A549 (cell line): Measurements from ENCODE around the gene AKAP9. TPM values are rescaled to one million over a fixed set of nuclear protein-coding genes. Genes with fewer than 3 reads are reported as not detected.
"Not testable (repeated sequence)": the region's sequence is repeated elsewhere in the genome, so short reads cannot be mapped to it uniquely, and the experiment has no call there.

Experiments used
- ATAC-seq, 2 experiments: fragments of 200-7000 bp in 1 of 2; fragments of >200 bp in 1 of 2; cut with Nextera tagmentation in 1 of 2; cut with Tn5 transposase in 1 of 2; 3 replicates each; pipeline versions ENCODE4 v1.8.0 to v1.9.1; 2018 to 2020; ENCODE audit warnings: mild to moderate bottlenecking in 1 of 2, moderate library complexity in 1 of 2
- CTCF ChIA-PET: fragments of 300-600 bp; sonication (Branson Sonifier 250); formaldehyde crosslinking; extraction: SDS; loops from one replicate; lab custom pipeline; 2021; ENCODE audit warnings: antibody characterized with exemption, inconsistent platforms; lab: Yijun Ruan, JAX
- POLR2A ChIA-PET: fragments of 350-600 bp; formaldehyde crosslinking; extraction: SDS; loops from one replicate; lab custom pipeline; 2021; ENCODE audit warnings: antibody characterized with exemption, inconsistent platforms; lab: Yijun Ruan, JAX
- DNase-seq, 2 experiments: peaks; one replicate each; pipeline versions ENCODE4 v3.0.0 to v3.0.0-alpha.2; 2011 to 2016; ENCODE audit warnings: low read depth in 1 of 2, low spot score in 1 of 2
- FAIRE-seq: peaks from 2 replicates; lab custom pipeline; 2011; peaks lifted over from hg19 to GRCh38; lab: Jason Lieb, UNC
- H3K27ac ChIP-seq, 2 experiments: fragments of >200 bp; sonication (Bioruptor Twin); formaldehyde crosslinking; 3 replicates each; pipeline ENCODE4 v1.5.1; 2016 to 2017
- H3K4me1 ChIP-seq: fragments of >200 bp; sonication (Bioruptor Twin); formaldehyde crosslinking; 3 replicates; pipeline ENCODE4 v1.6.1; 2016
- H3K4me2 ChIP-seq: fragments of >200 bp; sonication (Bioruptor Twin); formaldehyde crosslinking; 3 replicates; pipeline ENCODE4 v1.6.1; 2016
- H3K4me3 ChIP-seq: fragments of >200 bp; sonication (Bioruptor Twin); formaldehyde crosslinking; 3 replicates; pipeline ENCODE4 v1.5.1; 2016
- H3K9me3 ChIP-seq: fragments of >200 bp; sonication (Bioruptor Twin); formaldehyde crosslinking; 3 replicates; pipeline ENCODE4 v1.6.1; 2016
- CBX2 ChIP-seq: fragments of 200-600 bp; sonication (generic); IDR thresholded peaks from 2 replicates; pipeline ENCODE4 v1.6.1; 2016; ENCODE audit warnings: low read depth, mild to moderate bottlenecking, borderline replicate concordance
- FOSL2 ChIP-seq, 2 experiments: fragments of 450-650 bp in 1 of 2; fragments of >200 bp in 1 of 2; sonication (Bioruptor Twin) in 1 of 2; formaldehyde crosslinking; IDR thresholded peaks; 2 replicates each; pipeline versions ENCODE4 v1.5.0 to v1.6.1; 2016 to 2020; ENCODE audit warnings: mild to moderate bottlenecking in 1 of 2, moderate library complexity in 1 of 2
- HDAC2 ChIP-seq: fragments of 200-600 bp; sonication (generic); IDR thresholded peaks from 2 replicates; pipeline ENCODE4 v1.6.1; 2016
- HEYL ChIP-seq: fragments of 250-450 bp; sonication (Bioruptor Pico); IDR thresholded peaks from 2 replicates; pipeline ENCODE4 v1.8.0; 2021; ENCODE audit warnings: mild to moderate bottlenecking, moderate library complexity
- MAZ ChIP-seq: fragments of 150-350 bp; IDR thresholded peaks from 2 replicates; pipeline ENCODE4 v1.6.1; 2014; ENCODE audit warnings: antibody characterized with exemption, low read depth, low read length, borderline replicate concordance
- MYC ChIP-seq: IDR thresholded peaks from 2 replicates; pipeline ENCODE4 v1.6.1; 2012; ENCODE audit warnings: mild to moderate bottlenecking, inconsistent platforms, low read length, improper control_type of control experiment, borderline replicate concordance
- NPAS2 ChIP-seq: fragments of 250-450 bp; sonication (Bioruptor Pico); IDR thresholded peaks from 2 replicates; pipeline ENCODE4 v1.8.0; 2022; ENCODE audit warnings: mild to moderate bottlenecking, moderate library complexity, borderline replicate concordance
- NR3C1 ChIP-seq: fragments of >200 bp; sonication (Bioruptor Twin); formaldehyde crosslinking; IDR thresholded peaks from 3 replicates; pipeline ENCODE4 v1.6.1; 2017
- RARB ChIP-seq: fragments of 250-450 bp; sonication (Bioruptor Pico); IDR thresholded peaks from 2 replicates; pipeline ENCODE4 v1.8.0; 2021; ENCODE audit warnings: mild to moderate bottlenecking, moderate library complexity
- ZFP36 ChIP-seq: fragments of 450-650 bp; IDR thresholded peaks from 2 replicates; pipeline ENCODE4 v1.6.1; 2014; ENCODE audit warnings: borderline replicate concordance; ENCODE audit not compliant: partially characterized antibody
- ZNF302 ChIP-seq: fragments of 250-450 bp; sonication (Bioruptor Pico); IDR thresholded peaks from 2 replicates; pipeline ENCODE4 v1.9.0; 2021; ENCODE audit warnings: inconsistent platforms, mild to moderate bottlenecking, moderate library complexity
- WGBS: methylation state at CpG from one replicate; pipeline ENCODE4 v1.1.6; 2017; ENCODE audit errors: missing lambda C conversion rate; 5-methylcytosine and 5-hydroxymethylcytosine counted together
- polyA plus RNA-seq, 4 experiments: library from polyadenylated mRNA; depleted of rRNA in 3 of 4; stranded (reverse); fragments of >200 nt; fragmentation: RNase III in 1 of 4; extraction: RNeasy Plus Mini Kit Qiagen cat#74134 plus additional on column Dnase treatment in 1 of 4; gene quantifications; 2 replicates in 3 of 4; 3 replicates in 1 of 4; pipeline ENCODE4 v1.2.3, GENCODE V29; 2011 to 2017
- TF ChIP-seq, protein P1 (sequence below): fragments of 150-350 bp; IDR thresholded peaks from 2 replicates; pipeline ENCODE4 v1.6.1; 2014; ENCODE audit warnings: low read depth, mild to moderate bottlenecking, low read length
- TF ChIP-seq, protein P2 (sequence below): IDR thresholded peaks from 2 replicates; pipeline ENCODE4 v1.6.1; 2012
- TF ChIP-seq, protein P3 (sequence below): fragments of >200 bp; sonication (Bioruptor Twin); formaldehyde crosslinking; IDR thresholded peaks from 2 replicates; pipeline ENCODE4 v1.6.1; 2016
- TF ChIP-seq, protein P4 (sequence below): fragments of 250-450 bp; sonication (Bioruptor Pico); IDR thresholded peaks from 2 replicates; pipeline ENCODE4 v1.5.0; 2021; ENCODE audit warnings: mild to moderate bottlenecking, moderate library complexity, borderline replicate concordance

AKAP9 gene
- polyA plus RNA-seq, 2 of the 4 experiments (the other 2 are of a cell fraction): 11.7 to 32.3 TPM

DNA sequence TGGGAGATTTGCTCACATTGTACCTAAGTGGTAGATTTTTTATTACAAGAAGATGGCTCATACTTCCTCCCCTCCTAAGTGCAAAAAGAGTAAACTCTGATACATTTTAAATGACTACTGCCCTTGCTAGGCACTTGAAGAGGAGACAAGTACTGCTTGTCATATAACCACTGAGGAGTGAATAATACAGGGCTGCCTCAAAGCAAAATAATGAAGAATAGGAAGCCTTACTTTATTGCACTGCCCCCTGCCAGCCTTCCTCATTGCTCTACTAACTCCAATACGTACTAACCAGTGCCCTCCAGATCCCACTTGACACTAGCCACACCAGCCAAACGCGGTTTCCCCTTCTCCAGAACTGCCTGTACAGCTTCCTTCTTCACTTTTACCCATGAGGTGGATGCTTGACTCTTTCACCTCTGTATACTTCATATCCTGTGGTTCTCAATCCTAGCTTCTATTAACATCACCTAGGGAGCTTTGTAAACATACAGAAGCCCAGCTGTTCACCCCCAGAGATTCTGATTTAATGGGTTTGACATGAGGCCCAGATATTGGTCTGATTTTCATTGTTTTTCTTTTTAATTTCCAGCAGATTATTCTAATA, 48.5 kb upstream of the AKAP9 start (continued):
- TF ChIP-seq, protein P1, sequence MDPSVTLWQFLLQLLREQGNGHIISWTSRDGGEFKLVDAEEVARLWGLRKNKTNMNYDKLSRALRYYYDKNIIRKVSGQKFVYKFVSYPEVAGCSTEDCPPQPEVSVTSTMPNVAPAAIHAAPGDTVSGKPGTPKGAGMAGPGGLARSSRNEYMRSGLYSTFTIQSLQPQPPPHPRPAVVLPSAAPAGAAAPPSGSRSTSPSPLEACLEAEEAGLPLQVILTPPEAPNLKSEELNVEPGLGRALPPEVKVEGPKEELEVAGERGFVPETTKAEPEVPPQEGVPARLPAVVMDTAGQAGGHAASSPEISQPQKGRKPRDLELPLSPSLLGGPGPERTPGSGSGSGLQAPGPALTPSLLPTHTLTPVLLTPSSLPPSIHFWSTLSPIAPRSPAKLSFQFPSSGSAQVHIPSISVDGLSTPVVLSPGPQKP: no peak
- TF ChIP-seq ZFP36 (no peak), MAZ (no peak), MYC (no peak)
- TF ChIP-seq, protein P2, sequence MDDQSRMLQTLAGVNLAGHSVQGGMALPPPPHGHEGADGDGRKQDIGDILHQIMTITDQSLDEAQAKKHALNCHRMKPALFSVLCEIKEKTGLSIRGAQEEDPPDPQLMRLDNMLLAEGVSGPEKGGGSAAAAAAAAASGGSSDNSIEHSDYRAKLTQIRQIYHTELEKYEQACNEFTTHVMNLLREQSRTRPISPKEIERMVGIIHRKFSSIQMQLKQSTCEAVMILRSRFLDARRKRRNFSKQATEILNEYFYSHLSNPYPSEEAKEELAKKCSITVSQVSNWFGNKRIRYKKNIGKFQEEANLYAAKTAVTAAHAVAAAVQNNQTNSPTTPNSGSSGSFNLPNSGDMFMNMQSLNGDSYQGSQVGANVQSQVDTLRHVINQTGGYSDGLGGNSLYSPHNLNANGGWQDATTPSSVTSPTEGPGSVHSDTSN: no peak
- TF ChIP-seq, protein P3, sequence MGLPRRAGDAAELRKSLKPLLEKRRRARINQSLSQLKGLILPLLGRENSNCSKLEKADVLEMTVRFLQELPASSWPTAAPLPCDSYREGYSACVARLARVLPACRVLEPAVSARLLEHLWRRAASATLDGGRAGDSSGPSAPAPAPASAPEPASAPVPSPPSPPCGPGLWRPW: no peak

DNA sequence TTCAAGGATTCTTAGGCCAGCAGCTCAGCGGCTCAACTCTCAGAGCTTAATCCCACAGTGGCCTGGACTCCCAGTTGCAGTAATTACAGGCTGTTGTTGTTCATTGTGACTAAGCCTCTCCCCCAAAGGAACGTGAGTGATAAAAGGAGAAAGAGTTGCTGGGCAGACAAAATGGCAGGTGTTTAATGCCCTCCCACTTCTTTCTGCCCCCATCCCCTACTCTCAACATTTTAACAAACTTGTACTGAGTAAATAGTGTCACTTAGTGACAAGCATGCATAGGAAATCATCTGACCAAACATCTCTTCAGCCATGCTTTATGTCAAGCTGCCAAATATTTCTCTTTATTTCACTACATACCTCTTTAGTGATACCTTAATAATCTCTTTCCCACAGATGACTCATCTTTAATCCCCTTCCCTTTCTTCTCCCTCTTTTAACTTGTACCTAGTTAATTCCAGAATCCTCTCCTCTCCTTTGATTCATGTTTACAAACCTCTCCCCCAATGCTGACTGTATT, 47.8 kb upstream of the AKAP9 start:
- Histone ChIP-seq H3K27ac (no peak overlapping the region), H3K4me2 (no peak overlapping the region), H3K4me1 (no peaks in the 10 kb centered on the region), H3K9me3 (no peaks in the 10 kb centered on the region), H3K4me3 (no peak overlapping the region)
- ChIA-PET CTCF (no interaction called here), POLR2A (interaction anchor here (1.3 kb wide), 1 partner anchor 12 kb away, joined by 4 read pairs; no protein-coding TSS in a partner anchor)
- 9% methylated on average over 2 of the region's 2 CpGs for WGBS
- ATAC-seq: no peak
- no peak for FAIRE-seq
- TF ChIP-seq, protein P1: no peak
- TF ChIP-seq FOSL2 (IDR thresholded peaks at IDR 0.05) (no peak), FOSL2 (CRISPR knock-in tag; IDR thresholded peaks at IDR 0.05) (peak; percentile 19; the same call in 1 of the 2 replicates), HEYL (no peak)
- DNase-seq: no peak

DNA sequence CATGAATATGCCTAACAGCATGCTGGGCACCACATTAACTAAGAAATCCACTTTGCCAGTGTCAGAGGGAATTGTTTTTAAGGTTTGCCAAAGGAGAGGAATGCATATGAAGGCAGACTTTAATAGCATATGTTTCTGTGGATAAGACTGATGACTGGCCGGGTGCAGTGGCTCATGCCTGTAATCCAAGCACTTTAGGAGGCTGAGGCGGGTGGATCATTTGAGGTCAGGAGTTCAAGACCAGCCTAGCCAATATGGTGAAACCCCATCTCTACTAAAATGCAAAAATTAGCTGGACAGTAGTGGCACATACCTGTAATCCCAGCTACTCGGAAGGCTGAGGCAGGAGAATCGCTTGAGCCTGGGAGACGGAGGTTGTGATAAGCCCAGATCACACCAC, 47.0 kb upstream of the AKAP9 start:
- POLR2A ChIA-PET, H3K9me3 ChIP-seq, FAIRE-seq, DNase-seq, H3K4me3 ChIP-seq, H3K4me2 ChIP-seq, H3K27ac ChIP-seq, H3K4me1 ChIP-seq, ATAC-seq: not testable (repeated sequence)
- WGBS: 74% methylated on average over 5 of the region's 5 CpGs
- CTCF ChIA-PET: interaction anchor here (0.6 kb wide), 1 partner anchor 10 kb away, joined by 3 read pairs; no protein-coding TSS in a partner anchor

DNA sequence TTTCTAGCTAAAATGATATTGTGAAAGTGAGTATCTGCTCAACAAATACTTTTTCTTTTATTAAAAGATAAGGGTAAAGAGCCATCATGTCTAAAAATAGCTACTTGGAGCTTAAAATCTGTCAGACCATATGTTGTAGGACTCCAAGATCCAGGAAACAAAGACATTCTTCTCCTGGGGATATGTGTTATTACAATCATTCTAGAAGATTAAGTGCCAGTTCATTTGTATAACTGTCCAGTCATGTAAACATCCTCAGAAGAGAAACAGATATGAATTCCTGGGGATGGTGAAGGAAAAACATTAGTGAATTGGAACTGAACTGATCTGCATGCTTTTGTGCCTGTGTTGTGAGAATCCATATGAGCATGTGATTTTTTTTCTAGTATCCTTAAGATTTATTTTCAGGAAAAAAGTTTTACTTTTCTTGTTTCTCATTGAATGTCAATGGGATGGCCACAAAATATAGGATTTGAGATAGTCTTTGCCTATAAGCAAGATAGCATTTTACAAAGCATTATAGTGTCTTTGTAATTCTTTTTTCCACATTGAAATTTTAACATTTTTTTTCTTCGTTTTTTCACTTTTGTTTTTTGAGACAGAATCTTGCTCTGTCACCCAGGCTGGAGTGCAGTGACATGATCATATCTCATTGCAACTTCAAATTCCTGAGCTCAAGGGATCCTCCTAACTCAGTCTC, 45.7 kb upstream of the AKAP9 start:
- FAIRE-seq (no peak), ATAC-seq (no peak)
- POLR2A ChIA-PET: no interaction called here
- H3K4me1 ChIP-seq: no peaks in the 10 kb centered on the region
- H3K4me2 ChIP-seq: no peak overlapping the region
- H3K4me3 ChIP-seq: no peak overlapping the region
- no peaks in the 10 kb centered on the region for H3K9me3 ChIP-seq
- no peak overlapping the region for H3K27ac ChIP-seq
- TF ChIP-seq NR3C1: no peak
- TF ChIP-seq, protein P4, sequence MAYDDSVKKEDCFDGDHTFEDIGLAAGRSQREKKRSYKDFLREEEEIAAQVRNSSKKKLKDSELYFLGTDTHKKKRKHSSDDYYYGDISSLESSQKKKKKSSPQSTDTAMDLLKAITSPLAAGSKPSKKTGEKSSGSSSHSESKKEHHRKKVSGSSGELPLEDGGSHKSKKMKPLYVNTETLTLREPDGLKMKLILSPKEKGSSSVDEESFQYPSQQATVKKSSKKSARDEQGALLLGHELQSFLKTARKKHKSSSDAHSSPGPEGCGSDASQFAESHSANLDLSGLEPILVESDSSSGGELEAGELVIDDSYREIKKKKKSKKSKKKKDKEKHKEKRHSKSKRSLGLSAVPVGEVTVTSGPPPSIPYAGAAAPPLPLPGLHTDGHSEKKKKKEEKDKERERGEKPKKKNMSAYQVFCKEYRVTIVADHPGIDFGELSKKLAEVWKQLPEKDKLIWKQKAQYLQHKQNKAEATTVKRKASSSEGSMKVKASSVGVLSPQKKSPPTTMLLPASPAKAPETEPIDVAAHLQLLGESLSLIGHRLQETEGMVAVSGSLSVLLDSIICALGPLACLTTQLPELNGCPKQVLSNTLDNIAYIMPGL (CRISPR knock-in tag): no peak
- no peak for TF ChIP-seq CBX2
- no peak for TF ChIP-seq ZNF302 (CRISPR knock-in tag)
- no peak for TF ChIP-seq MYC
- no peak for TF ChIP-seq HDAC2
- no peak for TF ChIP-seq NPAS2 (CRISPR knock-in tag)
- no peak for TF ChIP-seq RARB
- TF ChIP-seq, protein P3: no peak
- TF ChIP-seq, all 56 proteins: peak for 0
- 0% methylated on average over 1 of the region's 1 CpG for WGBS
- no peak for DNase-seq
- CTCF ChIA-PET: no interaction called here
